Measurements from ENCODE around the gene GJC1.

DNA sequence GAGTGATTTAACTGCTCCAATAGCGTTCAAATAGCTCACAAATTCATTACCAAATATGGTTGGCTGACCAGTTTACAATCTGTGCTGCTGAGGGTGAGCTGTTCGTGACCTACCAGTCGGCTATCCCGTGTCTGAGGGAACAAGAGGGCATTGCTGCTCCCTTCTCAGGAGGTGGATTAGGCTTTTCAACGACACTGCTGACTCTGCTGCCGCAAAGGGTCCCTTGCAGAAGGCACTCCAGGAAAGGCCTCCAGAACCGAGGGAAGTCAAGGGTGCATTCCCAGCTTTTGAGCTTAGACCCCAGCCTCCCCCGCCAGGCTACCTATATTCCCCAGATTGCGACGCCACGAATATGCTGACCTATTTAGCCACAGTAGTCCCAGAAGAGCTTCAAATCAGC lies 32.3 kb downstream of the GJC1 start:
- TF ChIP-seq, protein P1, sequence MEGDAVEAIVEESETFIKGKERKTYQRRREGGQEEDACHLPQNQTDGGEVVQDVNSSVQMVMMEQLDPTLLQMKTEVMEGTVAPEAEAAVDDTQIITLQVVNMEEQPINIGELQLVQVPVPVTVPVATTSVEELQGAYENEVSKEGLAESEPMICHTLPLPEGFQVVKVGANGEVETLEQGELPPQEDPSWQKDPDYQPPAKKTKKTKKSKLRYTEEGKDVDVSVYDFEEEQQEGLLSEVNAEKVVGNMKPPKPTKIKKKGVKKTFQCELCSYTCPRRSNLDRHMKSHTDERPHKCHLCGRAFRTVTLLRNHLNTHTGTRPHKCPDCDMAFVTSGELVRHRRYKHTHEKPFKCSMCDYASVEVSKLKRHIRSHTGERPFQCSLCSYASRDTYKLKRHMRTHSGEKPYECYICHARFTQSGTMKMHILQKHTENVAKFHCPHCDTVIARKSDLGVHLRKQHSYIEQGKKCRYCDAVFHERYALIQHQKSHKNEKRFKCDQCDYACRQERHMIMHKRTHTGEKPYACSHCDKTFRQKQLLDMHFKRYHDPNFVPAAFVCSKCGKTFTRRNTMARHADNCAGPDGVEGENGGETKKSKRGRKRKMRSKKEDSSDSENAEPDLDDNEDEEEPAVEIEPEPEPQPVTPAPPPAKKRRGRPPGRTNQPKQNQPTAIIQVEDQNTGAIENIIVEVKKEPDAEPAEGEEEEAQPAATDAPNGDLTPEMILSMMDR (conservative IDR thresholded peaks at IDR 0.05 in 1 of 2, IDR thresholded peaks at IDR 0.05 in 1 of 2; ENCODE audit: low read depth in 1 of 2, low read length in 2 of 2) = no peak
- TF ChIP-seq EZH2 (IDR thresholded peaks at IDR 0.05; ENCODE audit: low read length, missing control alignments) = no peak
